Small intestine (tissue), 7 donors: ENCODE results near the gene CFAP161. TPM values are rescaled to one million over a fixed set of nuclear protein-coding genes. Genes with fewer than 3 reads are reported as not detected.

ENCODE experiments used
- DNase-seq, 2 donors: peaks; one replicate each; pipeline versions ENCODE4 v3.0.0 to v3.0.0-alpha.2; 2013
- FAIRE-seq: peaks from 2 replicates; lab custom pipeline; 2012; peaks lifted over from hg19 to GRCh38; lab: Jason Lieb, UNC
- H3K27ac ChIP-seq, 3 donors: one replicate each; pipeline ENCODE4 v1.5.1; 2013; ENCODE audit warnings: low read length in 2 of 3, mild to moderate bottlenecking in 2 of 3, control low read depth in 1 of 3, inconsistent platforms in 1 of 3, low read depth in 1 of 3, moderate library complexity in 1 of 3
- H3K27me3 ChIP-seq, 3 donors: one replicate each; pipeline ENCODE4 v1.6.1; 2013; ENCODE audit warnings: low read length in 3 of 3, inconsistent platforms in 1 of 3; ENCODE audit not compliant: control insufficient read depth in 3 of 3, insufficient read depth in 3 of 3
- H3K36me3 ChIP-seq, 3 donors: one replicate each; pipeline ENCODE4 v1.6.1; 2013; ENCODE audit warnings: low read length in 3 of 3, inconsistent platforms in 1 of 3, low read depth in 1 of 3, mild to moderate bottlenecking in 1 of 3, moderate library complexity in 1 of 3; ENCODE audit not compliant: control insufficient read depth in 3 of 3, insufficient read depth in 2 of 3
- H3K4me1 ChIP-seq, 3 donors: one replicate each; pipeline ENCODE4 v1.6.1; 2013; ENCODE audit warnings: low read length in 2 of 3, inconsistent platforms in 1 of 3, low read depth in 1 of 3, mild to moderate bottlenecking in 1 of 3, moderate library complexity in 1 of 3; ENCODE audit not compliant: control insufficient read depth in 3 of 3, insufficient read depth in 2 of 3
- H3K4me3 ChIP-seq, 3 donors: one replicate each; pipeline ENCODE4 v1.5.1; 2013; ENCODE audit warnings: low read length in 3 of 3, control low read depth in 1 of 3, inconsistent platforms in 1 of 3, low read depth in 1 of 3, mild to moderate bottlenecking in 1 of 3, moderate library complexity in 1 of 3
- H3K9me3 ChIP-seq, 2 donors: one replicate each; pipeline ENCODE4 v1.6.1; 2013; ENCODE audit warnings: low read depth in 1 of 2, low read length in 1 of 2; ENCODE audit not compliant: control insufficient read depth in 2 of 2, insufficient read depth in 1 of 2
- WGBS, 3 donors: extraction: QIAGEN DNeasy Blood & Tissue Kit; methylation state at CpG; one replicate each; pipeline ENCODE4 v1.1.7; 2013; 5-methylcytosine and 5-hydroxymethylcytosine counted together
- polyA plus RNA-seq, 4 donors: library from polyadenylated mRNA; stranded (reverse) in 3 of 4; unstranded in 1 of 4; fragments of 200-250 nt in 3 of 4; fragments of 120-200 nt in 1 of 4; gene quantifications; one replicate each; pipeline versions ENCODE4 v1.2.1 to v1.2.3, GENCODE V29; 2013
- donor health status: healthy with polysubstance abuse.
- donor health status: control.
- donor health status: control.
- donor health status: Bipolar disorder and iron deficiency.
- donor health status: healthy.

Gene CFAP161
- polyA plus RNA-seq, 4 donors: 0.15 to 0.31 TPM; not detected in 2

DNA sequence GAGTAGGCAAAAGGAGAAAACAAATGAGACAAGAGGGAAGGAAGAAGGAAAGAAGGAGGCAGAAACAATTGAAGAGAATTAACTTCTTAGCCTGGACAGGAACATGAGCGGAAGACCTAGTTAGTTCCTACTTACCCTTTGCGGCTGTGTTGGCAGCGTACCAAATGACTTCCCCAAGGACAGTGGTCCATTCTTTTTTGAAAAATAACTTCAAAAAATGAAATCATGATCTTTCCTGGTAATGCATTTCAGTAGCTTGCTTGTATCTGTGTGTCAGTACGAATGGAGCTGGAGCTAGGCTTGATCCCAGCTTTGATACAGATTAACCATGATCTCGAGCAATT is 41.5 kb upstream of the CFAP161 start:
- no peak overlapping the region for H3K4me3 ChIP-seq
- WGBS, 3 donors: 57 to 67% (median 66%) methylated on average over 5 of the region's 5 CpGs

DNA sequence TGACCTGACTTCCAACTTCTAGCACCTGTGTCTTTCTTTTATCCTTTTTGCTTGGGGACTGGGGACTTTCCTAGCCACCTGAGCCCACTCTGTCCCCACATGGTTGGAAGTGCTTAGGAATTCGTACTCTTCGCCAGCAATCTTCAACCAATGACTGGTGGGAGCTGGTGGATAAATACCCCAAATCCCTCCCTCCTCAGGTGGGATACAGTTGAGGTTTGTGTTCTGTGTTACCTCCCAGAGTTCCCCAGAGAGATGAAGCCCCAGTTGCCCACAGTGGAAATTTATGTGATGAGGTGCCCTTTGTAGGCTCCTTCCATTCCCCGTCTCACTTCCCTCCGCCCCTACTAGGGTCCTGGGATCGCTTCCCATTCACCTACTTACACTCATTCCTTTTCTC is 40.1 kb upstream of the CFAP161 start:
- Histone ChIP-seq H3K27ac (no peak overlapping the region), H3K4me3 (no peak overlapping the region), H3K9me3 (no peaks in the 10 kb centered on the region), H3K27me3 (peaks cover 0 to 2% (median 0%) of the 10 kb centered on the region in 3 donors), H3K36me3 (no peaks in the 10 kb centered on the region), H3K4me1 (no peaks in the 10 kb centered on the region)
- no peak for DNase-seq
- no peak for FAIRE-seq
- 78 to 92% (median 78%) methylated on average over 5 of the region's 5 CpGs for WGBS, 3 donors

More for the DNA sequence above, 41.5 kb upstream of the CFAP161 start:
- Histone ChIP-seq H3K27ac (no peak overlapping the region), H3K9me3 (no peaks in the 10 kb centered on the region), H3K4me1 (no peaks in the 10 kb centered on the region), H3K27me3 (no peaks in the 10 kb centered on the region), H3K36me3 (no peaks in the 10 kb centered on the region)
- FAIRE-seq (no peak), DNase-seq (no peak)

DNA sequence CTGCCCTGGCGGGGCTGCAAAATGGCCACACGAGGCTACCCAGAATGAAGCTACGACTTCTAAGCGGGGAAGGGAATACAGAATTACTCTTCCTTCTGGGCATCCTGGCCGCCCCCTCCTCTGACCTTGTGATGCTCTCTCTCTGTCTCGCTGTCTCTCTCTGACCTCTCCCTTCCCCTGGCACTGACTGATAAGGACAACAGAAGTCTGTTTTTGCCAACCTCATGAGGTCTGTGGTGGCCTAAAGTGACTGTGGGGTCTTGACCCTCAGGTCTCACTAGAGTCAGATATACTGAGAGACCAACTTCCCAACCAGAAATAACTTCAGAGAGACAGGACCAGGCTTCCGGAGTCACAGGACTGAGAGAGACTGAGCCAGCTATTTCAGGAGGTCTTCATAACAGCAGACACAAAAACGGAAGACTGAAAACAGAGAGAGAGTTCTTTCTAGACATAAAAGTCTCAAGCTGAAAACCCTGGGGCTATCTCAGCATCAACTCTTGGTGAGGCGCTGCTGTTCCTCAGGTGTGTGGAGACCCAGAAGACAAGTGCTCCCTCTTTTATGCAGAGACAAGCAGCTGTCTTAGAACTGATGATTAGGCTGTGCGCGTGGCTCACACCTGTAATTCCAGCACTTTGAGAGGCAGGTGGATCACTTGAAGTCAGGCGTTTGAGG is 38.2 kb upstream of the CFAP161 start:
- H3K36me3 ChIP-seq: no peaks in the 10 kb centered on the region
- H3K4me3 ChIP-seq: no peak overlapping the region
- H3K4me1 ChIP-seq: no peaks in the 10 kb centered on the region
- 77 to 83% (median 78%) methylated on average over 12 of the region's 12 CpGs for WGBS, 3 donors
- H3K9me3 ChIP-seq: no peaks in the 10 kb centered on the region
- H3K27ac ChIP-seq: no peak overlapping the region
- no peak for FAIRE-seq
- peaks cover 0 to 6% (median 4%) of the 10 kb centered on the region in 3 donors for H3K27me3 ChIP-seq
- no peak for DNase-seq

DNA sequence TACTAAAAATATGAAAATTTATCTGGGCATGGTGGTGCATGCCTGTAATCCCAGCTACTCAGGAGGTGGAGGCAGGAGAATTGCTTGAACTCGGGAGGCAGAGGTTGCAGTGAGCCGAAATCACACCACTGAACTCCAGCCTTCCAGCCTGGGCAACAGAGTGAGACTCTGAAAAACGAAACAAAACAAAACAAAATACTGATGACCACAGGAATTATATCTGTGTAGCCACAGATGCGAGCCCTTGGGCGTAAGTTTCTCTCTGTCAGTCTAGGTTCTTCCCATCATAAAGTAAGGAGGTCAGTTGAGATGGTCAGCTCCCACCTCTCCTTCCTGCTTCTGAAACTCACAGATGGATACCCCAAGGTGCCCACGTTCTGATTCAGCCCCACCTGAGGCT is 37.7 kb upstream of the CFAP161 start:
- Histone ChIP-seq H3K27ac (no peak overlapping the region), H3K36me3 (no peaks in the 10 kb centered on the region), H3K4me3 (no peak overlapping the region), H3K27me3 (peaks cover 0 to 6% (median 4%) of the 10 kb centered on the region in 3 donors), H3K9me3 (no peaks in the 10 kb centered on the region), H3K4me1 (no peaks in the 10 kb centered on the region)
- FAIRE-seq (no peak), DNase-seq (no peak)
- WGBS, 3 donors: 76 to 80% (median 78%) methylated on average over 6 of the region's 6 CpGs

DNA sequence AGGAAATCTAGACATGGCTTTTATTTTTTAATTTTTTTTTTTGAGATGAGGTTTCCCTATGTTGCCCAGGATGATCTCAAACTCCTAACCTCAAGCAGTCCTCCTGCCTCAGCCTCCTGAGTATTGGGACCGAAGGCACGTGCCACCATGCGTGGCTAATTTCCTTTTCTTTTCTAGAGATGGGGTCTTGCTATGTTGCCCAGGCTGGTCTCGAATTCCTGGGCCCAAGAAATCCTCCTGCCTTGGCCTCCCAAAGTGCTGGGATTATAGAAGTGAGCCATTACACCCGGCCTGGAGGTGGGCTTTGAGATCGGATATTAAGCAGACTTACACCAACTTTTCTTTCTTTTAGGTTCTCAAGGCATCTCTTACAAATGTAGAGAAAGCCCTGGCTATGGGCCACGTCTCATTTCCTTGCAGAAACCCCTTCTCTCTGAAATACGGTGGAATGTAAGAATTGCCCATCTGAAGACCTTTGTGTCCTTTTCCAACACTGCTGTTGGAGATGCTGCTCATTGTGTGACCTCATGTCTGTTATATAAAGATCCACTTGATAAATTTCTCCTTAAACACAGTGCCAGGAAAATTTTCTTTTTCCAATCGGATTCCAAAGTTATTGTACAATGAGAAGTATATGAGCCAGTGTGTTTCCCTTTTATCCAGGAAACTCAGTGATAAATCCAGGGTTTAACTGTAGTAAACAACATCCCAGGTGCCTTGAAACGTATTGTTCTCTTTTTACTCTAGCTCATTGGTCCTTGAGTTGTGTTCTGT is 36.8 kb upstream of the CFAP161 start:
- H3K27ac ChIP-seq: no peak overlapping the region
- 69 to 72% (median 71%) methylated on average over 10 of the region's 10 CpGs for WGBS, 3 donors
- no peaks in the 10 kb centered on the region for H3K36me3 ChIP-seq
- H3K4me3 ChIP-seq: no peak overlapping the region
- no peak for DNase-seq
- H3K9me3 ChIP-seq: no peaks in the 10 kb centered on the region
- FAIRE-seq: no peak
- H3K27me3 ChIP-seq: peaks cover 0 to 6% (median 4%) of the 10 kb centered on the region in 3 donors
- H3K4me1 ChIP-seq: no peaks in the 10 kb centered on the region

DNA sequence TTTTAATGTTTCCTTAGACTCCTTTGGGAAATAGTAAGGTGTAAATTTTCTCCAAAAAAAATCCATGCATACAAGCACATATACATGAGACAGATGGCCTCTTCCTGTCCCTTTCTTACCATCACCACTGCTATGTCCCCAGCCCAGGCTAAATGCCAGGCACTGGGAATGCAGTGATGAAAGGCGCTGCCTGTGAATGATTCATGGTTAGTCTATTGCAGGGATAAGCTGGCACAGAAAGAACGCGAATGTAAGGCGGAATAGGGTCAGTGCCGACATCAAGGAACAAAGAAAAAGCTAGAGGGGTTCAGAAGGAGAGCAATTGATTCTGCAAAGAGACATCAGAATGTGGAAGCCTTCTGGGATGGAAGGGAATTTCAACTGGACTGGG is 36.2 kb upstream of the CFAP161 start:
- WGBS, 3 donors: 79 to 83% (median 82%) methylated on average over 5 of the region's 5 CpGs
- H3K4me1 ChIP-seq: no peaks in the 10 kb centered on the region
- H3K36me3 ChIP-seq: no peaks in the 10 kb centered on the region
- H3K9me3 ChIP-seq: no peaks in the 10 kb centered on the region
- no peak overlapping the region for H3K27ac ChIP-seq
- no peak overlapping the region for H3K4me3 ChIP-seq
- H3K27me3 ChIP-seq: peaks cover 0 to 6% (median 4%) of the 10 kb centered on the region in 3 donors
- no peak for FAIRE-seq
- no peak for DNase-seq

DNA sequence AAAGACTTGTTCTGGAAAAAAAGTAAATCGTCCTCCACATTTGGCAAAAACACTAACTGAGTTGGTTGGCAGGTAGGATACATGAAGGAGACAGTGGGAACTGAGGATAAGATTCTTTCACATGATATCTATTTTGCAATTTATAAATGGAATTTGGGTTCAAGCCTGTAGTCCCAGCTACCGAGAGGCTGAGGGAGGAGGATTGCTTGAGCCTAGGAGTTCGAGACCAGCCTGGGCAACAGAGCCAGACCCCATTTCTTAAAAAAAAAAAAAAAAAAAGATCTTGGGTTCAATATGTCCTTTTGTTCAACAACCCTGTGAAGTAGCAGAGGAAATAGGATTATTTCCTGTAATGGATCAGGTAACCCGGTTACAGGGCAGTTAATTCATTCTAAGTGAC is 35.7 kb upstream of the CFAP161 start:
- H3K36me3 ChIP-seq: no peaks in the 10 kb centered on the region
- 63 to 67% (median 65%) methylated on average over 4 of the region's 4 CpGs for WGBS, 3 donors
- FAIRE-seq: no peak
- DNase-seq: no peak
- no peak overlapping the region for H3K27ac ChIP-seq
- no peaks in the 10 kb centered on the region for H3K4me1 ChIP-seq
- no peak overlapping the region for H3K4me3 ChIP-seq
- no peaks in the 10 kb centered on the region for H3K9me3 ChIP-seq
- peaks cover 0 to 6% (median 4%) of the 10 kb centered on the region in 3 donors for H3K27me3 ChIP-seq

DNA sequence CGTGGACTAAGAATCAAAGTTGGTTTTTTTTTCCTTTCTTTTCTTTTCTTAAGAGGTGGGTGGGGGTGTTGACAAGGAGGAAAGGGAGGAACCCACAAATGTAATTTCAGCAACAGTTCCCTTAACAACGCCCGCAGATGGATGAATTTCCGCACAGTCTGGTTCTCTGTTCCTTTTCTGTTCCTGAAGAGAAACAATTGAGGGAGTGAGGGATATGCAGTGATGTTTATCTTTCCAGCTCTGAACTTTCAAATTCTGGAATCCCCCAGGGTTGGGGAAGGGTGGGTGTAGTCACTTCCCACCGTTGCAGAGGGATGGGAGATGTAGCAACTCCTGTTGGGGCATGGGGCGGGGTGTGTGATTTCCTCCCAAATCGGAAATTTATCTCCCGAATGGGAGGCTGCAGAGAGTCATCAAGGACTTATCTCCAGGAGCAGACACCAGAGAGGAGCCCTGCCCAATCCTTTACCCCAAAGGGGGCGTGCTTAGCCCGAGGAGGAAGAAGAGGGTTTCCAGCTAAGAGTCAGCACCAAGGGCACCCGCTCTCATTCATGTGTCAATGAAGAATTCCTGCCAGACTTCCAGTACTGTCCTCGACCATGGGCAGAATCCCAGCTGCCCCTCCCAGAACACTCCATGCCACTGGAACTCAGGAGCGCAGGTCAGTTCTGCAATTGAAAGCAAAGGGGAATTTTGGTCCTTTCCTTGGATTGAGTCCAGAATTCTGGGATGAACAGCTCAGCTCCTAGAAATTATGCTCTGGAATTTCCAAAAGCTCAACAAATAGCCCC is 35.0 kb upstream of the CFAP161 start:
- DNase-seq (no peak), FAIRE-seq (no peak)
- H3K4me1 ChIP-seq: no peaks in the 10 kb centered on the region
- H3K4me3 ChIP-seq: no peak overlapping the region
- no peaks in the 10 kb centered on the region for H3K36me3 ChIP-seq
- no peaks in the 10 kb centered on the region for H3K9me3 ChIP-seq
- H3K27me3 ChIP-seq: peaks cover 0 to 6% (median 4%) of the 10 kb centered on the region in 3 donors
- 37 to 38% (median 37%) methylated on average over 13 of the region's 13 CpGs for WGBS, 3 donors
- no peak overlapping the region for H3K27ac ChIP-seq
